ENCODE measurements around the gene STS.

The STS gene

GRCh38 chrX:7188672-7189071, 41.2 kb downstream of the STS start:
- ChIA-PET CTCF (interaction anchor here (0.6 kb wide), 1 partner anchor 96 kb away, joined by 3 read pairs; no protein-coding TSS in a partner anchor), POLR2A (ENCODE audit: low non-redundant PET) (no interaction called here)
- H3K27ac ChIP-seq = no peak overlapping the region
- TF ChIP-seq, protein P1, sequence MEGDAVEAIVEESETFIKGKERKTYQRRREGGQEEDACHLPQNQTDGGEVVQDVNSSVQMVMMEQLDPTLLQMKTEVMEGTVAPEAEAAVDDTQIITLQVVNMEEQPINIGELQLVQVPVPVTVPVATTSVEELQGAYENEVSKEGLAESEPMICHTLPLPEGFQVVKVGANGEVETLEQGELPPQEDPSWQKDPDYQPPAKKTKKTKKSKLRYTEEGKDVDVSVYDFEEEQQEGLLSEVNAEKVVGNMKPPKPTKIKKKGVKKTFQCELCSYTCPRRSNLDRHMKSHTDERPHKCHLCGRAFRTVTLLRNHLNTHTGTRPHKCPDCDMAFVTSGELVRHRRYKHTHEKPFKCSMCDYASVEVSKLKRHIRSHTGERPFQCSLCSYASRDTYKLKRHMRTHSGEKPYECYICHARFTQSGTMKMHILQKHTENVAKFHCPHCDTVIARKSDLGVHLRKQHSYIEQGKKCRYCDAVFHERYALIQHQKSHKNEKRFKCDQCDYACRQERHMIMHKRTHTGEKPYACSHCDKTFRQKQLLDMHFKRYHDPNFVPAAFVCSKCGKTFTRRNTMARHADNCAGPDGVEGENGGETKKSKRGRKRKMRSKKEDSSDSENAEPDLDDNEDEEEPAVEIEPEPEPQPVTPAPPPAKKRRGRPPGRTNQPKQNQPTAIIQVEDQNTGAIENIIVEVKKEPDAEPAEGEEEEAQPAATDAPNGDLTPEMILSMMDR (conservative IDR thresholded peaks at IDR 0.05; ENCODE audit: low read depth) = no peak
- DNase-seq (ENCODE audit: low spot score) = no peak

GRCh38 chrX:7190157-7190556, 42.6 kb downstream of the STS start:
- no peak overlapping the region for H3K27ac ChIP-seq
- DNase-seq (ENCODE audit: low spot score) = no peak
- TF ChIP-seq, protein P1 (conservative IDR thresholded peaks at IDR 0.05; ENCODE audit: low read depth) = no peak
- CTCF ChIA-PET = no interaction called here
- POLR2A ChIA-PET (ENCODE audit: low non-redundant PET) = no interaction called here

- no peak for DNase-seq (ENCODE audit: low spot score)
- ChIA-PET CTCF (no interaction called here), POLR2A (ENCODE audit: low non-redundant PET) (no interaction called here)
- TF ChIP-seq, protein P1 (conservative IDR thresholded peaks at IDR 0.05; ENCODE audit: low read depth) = no peak
- no peak overlapping the region for H3K27ac ChIP-seq
Observed at GRCh38 chrX:7191681-7192110, 44.2 kb downstream of the STS start.

DNA sequence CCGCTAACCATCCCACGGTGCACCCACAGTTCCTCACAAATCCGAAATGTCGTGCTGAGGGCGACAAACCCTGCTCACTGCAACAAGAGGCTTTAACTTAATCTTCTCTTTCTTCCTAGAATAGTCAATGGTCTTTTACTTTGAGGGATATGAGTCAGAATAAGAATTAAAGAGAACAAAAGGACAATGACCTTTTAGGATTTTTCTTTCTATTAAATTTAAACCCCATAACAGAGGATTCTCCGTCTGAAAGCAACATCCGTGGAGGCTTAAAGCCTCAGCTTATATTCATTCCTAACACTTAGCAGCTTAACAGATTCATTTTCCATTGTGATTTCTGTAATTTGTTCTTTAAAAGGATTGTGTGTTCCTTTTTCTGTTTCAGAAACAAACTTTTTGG, 45.4 kb downstream of the STS start:
- CTCF ChIA-PET = interaction anchor here (0.7 kb wide), 1 partner anchor 559 kb away, joined by 4 read pairs; no protein-coding TSS in a partner anchor
- POLR2A ChIA-PET (ENCODE audit: low non-redundant PET) = no interaction called here
- no peak overlapping the region for H3K27ac ChIP-seq
- no peak for DNase-seq (ENCODE audit: low spot score)
- TF ChIP-seq, protein P1 (conservative IDR thresholded peaks at IDR 0.05; ENCODE audit: low read depth) = no peak

GRCh38 chrX:7194606-7195005, 47.1 kb downstream of the STS start:
- no peak overlapping the region for H3K27ac ChIP-seq
- ChIA-PET CTCF (no interaction called here), POLR2A (ENCODE audit: low non-redundant PET) (no interaction called here)
- TF ChIP-seq, protein P1 (conservative IDR thresholded peaks at IDR 0.05; ENCODE audit: low read depth) = no peak
- no peak for DNase-seq (ENCODE audit: low spot score)

All from RWPE1 (cell line).